Activated CD8-positive, alpha-beta T cell treated with anti-CD3 and anti-CD28 coated beads for 36 hours (primary cell): ENCODE measurements around the gene PCDHGA10. TPM values are rescaled to one million over a fixed set of nuclear protein-coding genes. Genes with fewer than 3 reads are reported as not detected.

Source experiments
- ATAC-seq: fragments of 200-7000 bp; cut with Tn5 transposase; one replicate; pipeline ENCODE4 v1.10.0; 2021; ENCODE audit warnings: mild to moderate bottlenecking, moderate library complexity
- CTCF ChIA-PET: fragments of 350-600 bp; sonication (Branson Sonifier 250); formaldehyde crosslinking; loops from one replicate; lab custom pipeline; 2021; ENCODE audit warnings: antibody characterized with exemption; lab: Charles Lee
- POLR2A ChIA-PET: fragments of 350-600 bp; sonication (Branson Sonifier 250); formaldehyde crosslinking; loops from one replicate; lab custom pipeline; 2021; ENCODE audit warnings: antibody characterized with exemption; lab: Charles Lee
- DNase-seq: peaks from one replicate; pipeline ENCODE4 v3.0.0-alpha.2; 2020
- H3K27ac Mint-ChIP-seq: one replicate; pipeline ENCODE4 v1.8.0; 2021; ENCODE audit warnings: mild to moderate bottlenecking, mixed read lengths
- H3K27me3 Mint-ChIP-seq: one replicate; pipeline ENCODE4 v1.8.0; 2021; ENCODE audit warnings: mixed read lengths
- H3K36me3 Mint-ChIP-seq: one replicate; pipeline ENCODE4 v1.8.0; 2021; ENCODE audit warnings: low read depth, mixed read lengths
- H3K4me1 Mint-ChIP-seq: one replicate; pipeline ENCODE4 v1.8.0; 2021; ENCODE audit warnings: low read depth, mixed read lengths
- H3K4me3 Mint-ChIP-seq: one replicate; pipeline ENCODE4 v1.8.0; 2021; ENCODE audit warnings: mild to moderate bottlenecking, moderate library complexity, mixed read lengths
- H3K9me3 Mint-ChIP-seq: one replicate; pipeline ENCODE4 v1.8.0; 2021; ENCODE audit warnings: mixed read lengths
- intact Hi-C: fragments of 100-400 bp; cut with micrococcal nuclease; formaldehyde crosslinking; loops from one replicate; pipeline ENCODE4 v1.10.0; 2022
- total RNA-seq, 2 experiments: library from RNA; stranded (reverse); gene quantifications; one replicate each; pipeline ENCODE4 v1.2.3, GENCODE V29; 2021
- TF ChIP-seq, protein P1 (sequence below): fragments of 200-600 bp; IDR thresholded peaks from one replicate; pipeline ENCODE4 v1.8.0; 2022; ENCODE audit warnings: antibody characterized with exemption, mild to moderate bottlenecking

Gene PCDHGA10
- total RNA-seq, 2 experiments from 2014 or later, result not detected

DNA sequence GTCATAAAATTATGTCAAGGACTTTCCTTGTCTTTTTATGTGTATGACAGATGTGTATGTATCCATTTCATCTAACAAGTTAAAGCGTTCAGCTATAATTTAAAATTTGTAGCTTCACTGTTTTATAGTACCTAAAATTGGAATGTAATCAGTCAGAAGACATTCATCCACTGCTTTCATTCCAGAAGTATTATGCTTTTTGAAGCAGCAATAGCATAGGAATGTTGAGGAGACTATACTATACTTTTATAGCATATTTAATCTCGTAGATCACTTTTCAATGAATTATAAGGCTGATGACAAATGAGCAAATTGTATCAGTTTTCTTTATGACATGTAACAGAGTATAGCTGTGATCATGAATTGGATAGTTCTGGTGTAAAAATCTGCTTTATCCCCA, 24.4 kb downstream of the PCDHGA10 start:
- Mint-ChIP-seq H3K27ac (no peak overlapping the region), H3K9me3 (peaks cover 6% of the 10 kb centered on the region), H3K4me3 (no peak overlapping the region), H3K27me3 (peaks cover 20% of the 10 kb centered on the region), H3K36me3 (peaks cover 2% of the 10 kb centered on the region), H3K4me1 (no peaks in the 10 kb centered on the region)
- POLR2A ChIA-PET, result no interaction called here
- TF ChIP-seq, protein P1, sequence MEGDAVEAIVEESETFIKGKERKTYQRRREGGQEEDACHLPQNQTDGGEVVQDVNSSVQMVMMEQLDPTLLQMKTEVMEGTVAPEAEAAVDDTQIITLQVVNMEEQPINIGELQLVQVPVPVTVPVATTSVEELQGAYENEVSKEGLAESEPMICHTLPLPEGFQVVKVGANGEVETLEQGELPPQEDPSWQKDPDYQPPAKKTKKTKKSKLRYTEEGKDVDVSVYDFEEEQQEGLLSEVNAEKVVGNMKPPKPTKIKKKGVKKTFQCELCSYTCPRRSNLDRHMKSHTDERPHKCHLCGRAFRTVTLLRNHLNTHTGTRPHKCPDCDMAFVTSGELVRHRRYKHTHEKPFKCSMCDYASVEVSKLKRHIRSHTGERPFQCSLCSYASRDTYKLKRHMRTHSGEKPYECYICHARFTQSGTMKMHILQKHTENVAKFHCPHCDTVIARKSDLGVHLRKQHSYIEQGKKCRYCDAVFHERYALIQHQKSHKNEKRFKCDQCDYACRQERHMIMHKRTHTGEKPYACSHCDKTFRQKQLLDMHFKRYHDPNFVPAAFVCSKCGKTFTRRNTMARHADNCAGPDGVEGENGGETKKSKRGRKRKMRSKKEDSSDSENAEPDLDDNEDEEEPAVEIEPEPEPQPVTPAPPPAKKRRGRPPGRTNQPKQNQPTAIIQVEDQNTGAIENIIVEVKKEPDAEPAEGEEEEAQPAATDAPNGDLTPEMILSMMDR, result no peak
- intact Hi-C loops, result no loop called here
- CTCF ChIA-PET, result interaction anchor here (1.5 kb wide), 1 partner anchor 9 kb away, joined by 3 read pairs; no protein-coding TSS in a partner anchor
- ATAC-seq, result no peak
- DNase-seq, result no peak

DNA sequence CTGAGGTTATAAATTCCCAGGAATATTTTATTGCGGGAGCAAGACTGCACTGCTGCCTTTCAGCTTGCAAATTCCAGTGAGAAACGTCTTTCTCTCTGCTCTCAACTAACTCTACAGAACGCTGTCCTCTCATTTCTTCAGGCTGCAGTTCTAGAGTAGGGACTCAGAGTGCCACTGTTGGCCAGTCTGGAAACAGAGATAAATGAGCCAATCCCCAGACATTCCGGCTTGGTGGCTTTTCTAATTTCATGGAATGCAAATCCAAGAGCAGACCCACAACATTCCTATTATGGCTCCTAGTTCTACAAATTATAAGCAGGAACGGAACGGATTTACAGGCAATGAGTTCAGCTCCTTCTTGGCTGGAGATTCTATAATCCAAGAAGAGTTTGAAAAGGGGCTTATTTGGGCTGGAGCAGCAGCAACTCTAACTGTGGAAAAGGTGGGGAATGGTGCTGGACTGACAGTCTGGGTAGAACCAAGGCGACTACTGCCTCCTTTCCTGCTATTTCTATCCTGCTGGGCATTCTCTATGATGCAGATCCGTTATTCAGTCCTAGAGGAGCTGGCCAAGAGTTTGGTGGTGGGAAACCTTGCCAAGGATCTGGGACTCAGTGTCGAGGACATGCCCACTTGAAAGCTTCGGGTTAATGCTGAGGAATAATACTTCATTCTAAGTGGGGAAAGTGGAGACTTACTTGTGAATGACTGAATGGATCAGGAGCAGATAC, 26.8 kb downstream of the PCDHGA10 start:
- ATAC-seq, result no peak
- intact Hi-C loops, result no loop called here

DNA sequence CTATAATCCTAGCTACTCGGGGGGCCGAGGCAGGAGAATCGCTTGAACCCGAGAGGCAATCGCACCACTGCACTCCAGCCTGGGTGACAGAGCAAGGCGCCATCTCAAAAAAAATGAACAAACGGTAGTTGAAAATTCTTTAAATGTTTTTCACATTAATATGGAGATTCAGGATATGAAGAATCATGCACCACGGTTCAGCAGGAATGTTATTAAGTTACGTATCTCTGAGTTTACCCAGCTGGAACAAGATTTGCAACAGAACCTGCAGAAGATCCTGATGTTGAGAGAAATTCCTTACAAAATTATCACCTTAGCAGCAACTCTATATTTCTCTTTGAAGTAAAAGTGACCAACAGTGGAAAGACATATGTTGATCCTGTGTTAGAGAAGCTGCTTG, 27.6 kb downstream of the PCDHGA10 start:
- H3K4me3 Mint-ChIP-seq, result no peak overlapping the region
- peaks cover 2% of the 10 kb centered on the region for H3K9me3 Mint-ChIP-seq
- CTCF ChIA-PET, result interaction anchor here (1.2 to 1.9 kb wide), 3 partner anchors 10 to 124 kb away, joined by 3 to 7 read pairs (median 4); partner anchors contain the start of genes PCDHGA11 and PCDHGA12

More for the DNA sequence above, 26.8 kb downstream of the PCDHGA10 start:
- Mint-ChIP-seq H3K4me1 (no peaks in the 10 kb centered on the region), H3K36me3 (no peaks in the 10 kb centered on the region), H3K9me3 (peaks cover 2% of the 10 kb centered on the region), H3K4me3 (no peak overlapping the region), H3K27me3 (peaks cover 12% of the 10 kb centered on the region), H3K27ac (no peak overlapping the region)
- DNase-seq, result no peak
- CTCF ChIA-PET, result interaction anchor here (1.2 to 1.9 kb wide), 3 partner anchors 9 to 124 kb away, joined by 3 to 7 read pairs (median 4); partner anchors contain the start of genes PCDHGA11 and PCDHGA12
- TF ChIP-seq, protein P1, result no peak
- POLR2A ChIA-PET, result no interaction called here

DNA sequence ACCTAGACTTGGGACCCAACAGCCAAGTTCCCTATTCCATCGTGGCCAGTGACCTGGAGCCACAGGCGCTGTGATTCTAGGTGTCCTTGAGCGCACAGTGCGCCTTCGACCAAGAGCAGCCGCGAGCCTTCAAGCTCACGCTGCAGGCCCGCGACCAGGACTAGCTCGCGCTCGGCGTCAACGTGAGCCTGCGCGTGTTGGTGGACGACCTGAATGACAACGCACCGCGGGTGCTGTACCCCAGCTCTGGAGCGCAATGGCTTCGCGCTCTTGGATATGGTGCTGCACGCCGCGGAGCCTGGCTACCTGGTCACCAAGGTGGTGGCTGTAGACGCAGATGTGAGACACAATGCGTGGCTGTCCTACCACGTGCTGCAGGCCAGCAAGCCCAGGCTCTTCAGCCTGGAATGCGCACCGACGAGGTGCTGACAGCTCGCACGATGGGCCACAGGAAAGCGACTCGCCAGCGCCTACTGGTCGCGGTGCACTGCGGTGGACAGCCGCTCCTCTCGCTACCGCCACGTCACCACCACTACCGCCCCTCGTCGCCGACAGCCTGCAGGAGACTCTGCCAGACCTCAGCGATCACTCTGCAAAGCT, 28.9 kb downstream of the PCDHGA10 start:
- no peak for ATAC-seq
- no peaks in the 10 kb centered on the region for H3K36me3 Mint-ChIP-seq

More for the DNA sequence above, 27.6 kb downstream of the PCDHGA10 start:
- peaks cover 12% of the 10 kb centered on the region for H3K27me3 Mint-ChIP-seq
- TF ChIP-seq, protein P1, result no peak
- POLR2A ChIA-PET, result no interaction called here
- ATAC-seq (no peak), DNase-seq (no peak)
- H3K4me1 Mint-ChIP-seq, result no peaks in the 10 kb centered on the region
- no peak overlapping the region for H3K27ac Mint-ChIP-seq
- intact Hi-C loops, result no loop called here
- no peaks in the 10 kb centered on the region for H3K36me3 Mint-ChIP-seq

More for the DNA sequence above, 28.9 kb downstream of the PCDHGA10 start:
- no peak overlapping the region for H3K27ac Mint-ChIP-seq
- no peak for DNase-seq
- POLR2A ChIA-PET, result no interaction called here
- TF ChIP-seq, protein P1, result no peak
- CTCF ChIA-PET, result interaction anchor here (0.6 to 1.3 kb wide), 2 partner anchors 12 kb away, joined by 3 to 4 read pairs; partner anchors contain the start of gene PCDHGA12
- H3K4me3 Mint-ChIP-seq, result no peak overlapping the region
- peaks cover 2% of the 10 kb centered on the region for H3K9me3 Mint-ChIP-seq
- H3K27me3 Mint-ChIP-seq, result peaks cover 16% of the 10 kb centered on the region
- no peaks in the 10 kb centered on the region for H3K4me1 Mint-ChIP-seq
- intact Hi-C loops, result no loop called here
